HG02678 (cell line): ENCODE results near the gene PHGDH.
A peak's percentile ranks its signal among the peaks of the same experiment; 100 is the strongest.

Source experiments
- ATAC-seq: cut with Tn5 transposase; IDR thresholded peaks from one replicate; pipeline ENCODE4 v1.9.1; 2021; ENCODE audit warnings: mild to moderate bottlenecking, moderate library complexity; ENCODE audit not compliant: unreplicated experiment

PHGDH gene

DNA sequence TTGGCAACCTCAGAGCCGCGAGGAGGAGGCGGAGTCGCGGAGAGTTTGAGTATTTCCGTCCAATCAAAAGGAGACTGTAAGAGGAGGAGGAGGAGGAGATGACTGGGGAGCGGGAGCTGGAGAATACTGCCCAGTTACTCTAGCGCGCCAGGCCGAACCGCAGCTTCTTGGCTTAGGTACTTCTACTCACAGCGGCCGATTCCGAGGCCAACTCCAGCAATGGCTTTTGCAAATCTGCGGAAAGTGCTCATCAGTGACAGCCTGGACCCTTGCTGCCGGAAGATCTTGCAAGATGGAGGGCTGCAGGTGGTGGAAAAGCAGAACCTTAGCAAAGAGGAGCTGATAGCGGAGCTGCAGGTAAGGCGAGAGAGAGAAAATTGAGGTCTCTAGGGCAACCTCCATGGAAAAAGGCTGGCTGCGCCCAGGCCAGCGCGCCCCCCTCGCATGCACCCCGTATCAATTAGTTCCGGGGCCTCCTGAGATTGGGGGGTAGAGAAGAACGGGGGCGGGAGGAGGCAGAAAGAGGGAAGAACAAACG lies at the start of gene PHGDH:
TSS of gene PHGDH (plus strand) at position 131 of the 538 bp plus-strand sequence. CDS start at position 220, 89 bp downstream.
- peak; percentile 72 for ATAC-seq

GRCh38 chr1:119662034-119662437 lies 49.7 kb upstream of the PHGDH start:
- peak; percentile 68 for ATAC-seq

DNA sequence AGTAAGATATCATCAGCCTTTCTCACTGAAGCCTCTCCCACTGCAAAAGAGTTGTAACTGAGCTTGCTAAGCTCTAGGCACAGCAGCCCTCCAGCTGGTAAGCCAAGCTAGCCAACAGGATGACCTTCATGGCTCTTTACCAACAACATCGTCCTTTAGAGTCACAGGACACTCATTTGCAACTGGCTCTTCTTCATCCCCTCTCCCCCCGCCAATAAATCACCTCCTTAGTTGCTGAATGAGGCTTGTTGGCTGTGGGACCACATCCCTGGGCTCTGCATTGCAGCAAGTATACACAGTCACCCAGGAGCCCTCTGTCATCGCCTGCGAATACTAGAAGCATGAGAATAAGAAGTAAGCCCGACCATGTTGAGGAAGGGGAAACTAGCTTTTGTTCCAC lies 47.7 kb upstream of the PHGDH start:
- no peak for ATAC-seq

- no peak for ATAC-seq
These were observed 44.6 kb upstream of the PHGDH start for GRCh38 chr1:119667173-119667572.

DNA sequence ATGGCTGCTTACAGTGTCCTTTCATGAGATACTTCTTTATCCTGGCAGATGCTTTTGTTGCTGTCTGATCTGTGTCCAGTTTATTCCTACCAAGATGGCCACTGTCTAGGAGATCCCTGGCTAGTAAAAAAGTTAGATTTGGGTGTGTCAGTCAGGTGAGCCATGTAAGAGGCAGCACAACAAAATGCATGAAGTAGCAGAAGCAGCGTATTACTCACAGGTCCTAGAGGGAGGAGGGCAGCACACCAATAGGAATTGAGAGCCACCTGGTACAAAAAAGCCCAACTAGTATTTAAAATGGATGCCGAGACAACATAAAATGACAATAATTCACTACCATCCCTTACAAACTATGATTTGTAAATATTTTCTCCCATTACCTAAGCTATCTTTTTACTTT lies 40.8 kb upstream of the PHGDH start:
- ATAC-seq = no peak

DNA sequence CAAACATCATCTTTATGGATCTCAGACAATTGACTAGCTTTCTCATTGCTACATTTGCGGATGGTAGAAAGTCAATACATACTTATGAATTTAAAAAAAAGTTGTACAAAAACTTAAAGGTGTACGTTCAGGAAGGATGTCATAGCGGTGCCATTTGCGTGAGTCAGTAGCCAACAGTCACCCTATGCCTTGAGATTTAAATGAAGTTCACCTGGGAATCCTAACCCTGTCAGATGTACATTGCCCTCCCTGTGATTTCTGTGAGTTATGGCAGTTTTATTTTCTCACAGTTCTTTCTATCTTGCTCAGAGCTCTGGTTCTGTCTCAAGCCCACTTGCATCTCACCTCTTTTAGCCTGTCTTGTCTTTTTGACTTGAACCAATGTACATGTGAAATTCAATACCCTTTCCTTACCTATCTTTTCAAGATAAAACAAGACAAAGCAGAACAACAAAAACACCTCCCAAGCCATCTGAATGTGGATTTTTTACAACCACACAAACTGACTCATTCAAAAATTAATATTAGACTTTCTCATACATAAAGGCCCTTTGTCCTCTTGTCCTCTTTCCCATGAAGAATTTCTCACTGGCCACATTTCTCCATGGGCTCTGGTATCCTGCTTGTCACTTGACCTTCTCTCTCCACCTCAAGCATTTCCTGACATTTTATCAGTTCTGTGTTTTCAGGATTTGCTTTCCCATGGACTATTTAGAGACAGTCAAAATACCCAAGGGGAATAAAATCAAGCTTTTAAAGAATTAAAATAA lies 38.4 kb upstream of the PHGDH start:
- no peak for ATAC-seq

DNA sequence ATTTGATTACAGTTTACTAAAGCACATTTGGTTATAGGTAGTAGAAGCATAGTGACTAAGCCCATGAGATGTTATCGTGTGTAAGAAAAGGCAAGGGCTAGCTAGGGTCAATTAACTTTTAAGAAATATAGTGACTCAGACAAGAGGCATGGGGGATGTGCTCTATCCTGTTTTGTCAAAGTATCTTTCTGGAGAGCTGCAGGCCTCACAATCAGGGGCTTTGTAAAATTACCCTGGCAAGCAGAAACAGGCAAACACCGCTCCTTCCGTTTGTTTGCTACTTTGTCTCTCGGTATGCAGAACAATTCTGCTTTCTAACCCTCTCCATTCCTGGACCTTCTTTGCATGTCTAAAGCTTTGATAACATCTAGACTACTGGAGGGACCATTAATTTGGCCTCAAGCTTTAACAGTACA lies 37.6 kb upstream of the PHGDH start:
- no peak for ATAC-seq

- ATAC-seq = peak; percentile 70
These were observed 36.9 kb upstream of the PHGDH start for GRCh38 chr1:119674835-119675289.

DNA sequence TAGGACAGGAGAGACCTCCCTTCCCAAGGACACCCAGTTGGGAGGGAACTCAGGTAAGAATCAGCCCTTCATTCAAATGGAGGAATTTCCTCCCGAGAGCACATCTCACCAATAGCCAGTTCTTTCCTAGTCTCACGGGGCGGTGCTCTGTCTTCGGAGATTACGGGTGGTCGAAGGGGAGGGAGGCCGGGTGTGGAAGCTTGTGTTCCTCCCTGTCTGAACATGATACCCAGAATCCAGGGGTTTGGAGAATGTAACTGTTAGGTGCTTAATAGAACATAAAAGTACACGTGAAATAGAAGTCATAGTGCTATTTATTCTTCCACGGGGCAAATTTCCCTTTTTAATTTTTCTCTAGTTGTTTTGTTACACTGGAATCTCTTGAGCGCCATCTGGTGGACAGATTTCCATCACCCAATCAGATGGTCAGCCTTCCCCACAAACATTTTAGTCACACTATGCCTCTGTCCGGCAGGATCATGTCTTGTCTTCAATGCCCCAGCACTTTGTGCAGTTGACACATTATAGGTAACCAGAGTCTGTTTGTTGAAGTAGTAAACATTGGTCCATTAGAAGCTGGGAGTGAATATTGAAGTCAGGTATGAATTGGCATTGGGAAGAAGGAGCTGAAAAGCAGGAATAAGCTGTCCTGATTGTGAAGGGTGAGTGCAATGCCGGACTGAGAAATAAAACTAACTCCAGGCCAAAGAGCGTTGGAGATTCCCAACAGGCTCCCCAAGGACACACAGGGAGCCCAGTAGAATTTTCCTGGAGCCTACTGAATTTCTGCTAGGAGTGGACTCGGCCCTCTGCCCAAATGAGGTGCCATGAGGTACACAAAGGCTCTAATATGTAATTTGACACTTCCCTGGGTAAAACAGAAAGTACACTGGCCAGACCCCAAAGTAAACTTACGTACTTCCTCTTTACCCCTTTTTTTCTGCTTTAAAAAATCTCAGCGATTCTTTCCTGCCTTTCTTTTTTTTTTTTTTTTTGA lies 36.1 kb upstream of the PHGDH start:
- peak; percentile 65 for ATAC-seq

DNA sequence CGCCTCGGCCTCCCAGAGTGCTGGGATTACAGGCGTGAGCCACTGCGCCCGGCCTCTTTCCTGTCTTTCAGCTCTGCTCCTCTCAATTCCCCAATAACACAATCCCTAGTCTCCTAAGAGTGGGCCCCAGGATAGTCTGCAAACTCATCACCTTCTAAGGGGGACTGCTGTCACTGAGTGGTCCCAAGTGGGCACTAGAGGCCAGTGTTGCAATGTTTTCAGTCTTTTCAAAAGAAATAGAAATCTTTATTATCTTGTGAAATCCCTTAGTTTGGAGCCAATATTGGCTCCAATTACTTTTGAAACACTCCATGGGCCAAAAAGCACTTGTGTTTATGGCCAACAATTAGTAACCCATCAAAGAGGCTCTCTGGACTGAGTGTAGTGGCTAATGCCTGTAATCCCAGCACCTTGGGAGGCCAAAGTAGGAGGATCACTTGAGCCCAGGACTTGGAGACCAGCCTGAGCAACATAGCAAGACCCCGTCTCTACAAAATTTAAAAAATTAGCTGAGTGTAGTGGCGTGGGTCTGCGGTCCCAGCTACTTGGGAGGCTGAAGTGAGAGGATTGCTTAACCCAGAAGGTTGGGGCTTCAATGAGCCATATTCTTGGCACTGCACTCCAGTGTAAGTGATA lies 35.0 kb upstream of the PHGDH start:
- no peak for ATAC-seq

DNA sequence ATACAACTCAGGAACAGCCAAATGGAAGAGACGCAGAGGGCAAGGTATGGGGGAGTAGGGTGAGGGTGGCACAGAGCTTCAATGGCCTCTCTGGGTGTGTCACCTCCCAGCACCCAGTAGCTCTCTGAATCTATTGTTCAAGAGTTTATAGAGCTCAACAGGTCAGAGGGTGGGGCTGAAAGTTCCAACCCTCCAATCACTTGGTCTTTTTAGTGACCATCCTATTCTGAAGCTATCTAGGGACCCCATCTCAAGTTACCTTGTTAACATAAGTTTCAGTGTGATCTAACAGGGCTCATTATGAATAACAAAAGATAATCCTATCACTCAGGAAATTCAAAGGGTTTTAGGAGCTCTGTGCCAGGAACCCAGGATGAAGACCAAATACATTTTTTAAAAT lies 32.5 kb upstream of the PHGDH start:
- no peak for ATAC-seq

DNA sequence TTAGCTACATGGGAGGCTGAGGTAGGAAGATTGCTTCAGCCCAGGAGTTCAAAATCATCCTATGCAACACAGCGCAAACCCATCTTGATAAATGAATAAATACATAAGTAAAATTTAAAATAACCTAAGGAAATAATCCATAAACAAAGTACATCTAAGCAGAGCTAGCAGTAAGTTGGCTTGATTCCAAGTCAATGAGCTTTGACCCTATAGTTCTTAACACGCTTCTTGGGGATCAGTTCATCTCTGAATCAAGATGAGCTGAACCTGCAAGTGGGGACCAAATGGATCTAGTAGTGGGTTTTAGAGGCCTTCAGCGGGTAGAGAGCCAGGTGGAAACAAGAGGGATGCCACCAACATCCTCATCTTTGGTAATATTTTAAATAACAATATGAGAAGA lies 31.5 kb upstream of the PHGDH start:
- no peak for ATAC-seq

- ATAC-seq = no peak
These were observed 31.0 kb upstream of the PHGDH start for GRCh38 chr1:119680723-119681122.

GRCh38 chr1:119681560-119681959 lies 30.2 kb upstream of the PHGDH start:
- ATAC-seq = no peak

DNA sequence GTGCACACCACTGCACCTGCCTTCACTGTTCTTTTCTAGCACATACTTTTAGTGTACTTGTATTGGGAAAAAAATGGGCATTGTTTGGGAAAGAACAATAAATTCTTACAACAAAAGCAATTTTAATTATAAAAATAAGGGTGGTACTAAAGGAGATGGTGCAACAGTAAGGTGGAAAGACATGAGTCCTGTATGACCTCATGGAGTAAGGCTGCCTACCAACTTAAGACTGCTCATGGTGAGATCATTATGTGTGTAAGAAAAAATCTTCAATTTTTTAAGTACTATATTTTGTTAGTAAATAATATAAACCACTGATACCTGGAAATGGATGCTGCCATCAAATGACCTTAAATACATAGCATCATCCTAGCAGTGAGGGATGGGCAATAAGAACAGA lies 29.6 kb upstream of the PHGDH start:
- ATAC-seq = no peak

DNA sequence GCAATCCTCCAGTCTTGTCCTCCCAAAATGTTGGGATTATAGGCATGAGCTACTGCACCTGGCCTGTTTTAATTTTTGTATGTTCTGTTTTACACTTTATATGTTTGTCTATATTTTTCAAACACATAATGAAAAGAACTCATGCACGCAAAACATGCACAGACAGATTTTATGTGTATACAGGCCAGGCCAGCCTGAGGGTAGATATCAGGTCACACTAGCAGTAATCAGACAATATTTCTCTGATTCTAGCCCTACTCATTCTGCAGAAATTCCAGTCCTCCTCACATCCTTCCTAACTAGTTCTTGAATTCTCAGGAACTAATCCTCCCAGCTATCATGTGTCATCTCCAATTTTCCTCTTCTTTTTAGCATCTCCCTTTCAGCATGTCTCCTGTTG lies 27.8 kb upstream of the PHGDH start:
- no peak for ATAC-seq

- no peak for ATAC-seq
These were observed 25.1 kb upstream of the PHGDH start for GRCh38 chr1:119686661-119687060.

- ATAC-seq = no peak
These were observed 24.2 kb upstream of the PHGDH start for GRCh38 chr1:119687434-119688079.

- no peak for ATAC-seq
These were observed 22.9 kb upstream of the PHGDH start for GRCh38 chr1:119688810-119689209.

GRCh38 chr1:119689511-119689910 lies 22.2 kb upstream of the PHGDH start:
- no peak for ATAC-seq
